HG02763 (cell line): Measurements from ENCODE around the gene PHF5A.

ENCODE experiments used
- ATAC-seq: cut with Tn5 transposase; IDR thresholded peaks from one replicate; pipeline ENCODE4 v1.9.1; 2021; ENCODE audit warnings: mild to moderate bottlenecking, moderate library complexity; ENCODE audit not compliant: unreplicated experiment

Gene PHF5A

GRCh38 chr22:41418717-41419116, 49.8 kb downstream of the PHF5A start:
- ATAC-seq, result no peak

- ATAC-seq, result no peak
These were observed 50.7 kb downstream of the PHF5A start for GRCh38 chr22:41417622-41418390.

DNA sequence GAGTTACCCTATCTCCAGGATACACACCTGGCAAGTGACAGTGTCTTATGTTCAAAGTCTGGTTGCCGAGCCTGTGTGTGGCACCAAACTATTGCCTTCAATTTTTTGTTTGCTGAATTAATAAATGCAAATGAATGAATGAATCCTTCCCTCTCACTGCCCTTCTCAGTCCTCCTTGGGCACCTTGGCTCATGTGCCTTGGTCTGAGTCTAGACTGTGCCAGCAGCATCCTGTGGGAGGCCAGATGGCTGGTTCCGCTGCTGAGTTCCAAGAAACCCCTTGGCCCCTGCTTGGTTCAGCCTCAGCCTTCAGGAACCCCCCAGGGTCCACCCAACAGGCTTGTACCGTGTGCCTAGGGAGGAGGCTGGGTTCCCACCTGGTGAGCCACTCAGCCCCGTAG, 52.9 kb downstream of the PHF5A start:
- ATAC-seq, result no peak

DNA sequence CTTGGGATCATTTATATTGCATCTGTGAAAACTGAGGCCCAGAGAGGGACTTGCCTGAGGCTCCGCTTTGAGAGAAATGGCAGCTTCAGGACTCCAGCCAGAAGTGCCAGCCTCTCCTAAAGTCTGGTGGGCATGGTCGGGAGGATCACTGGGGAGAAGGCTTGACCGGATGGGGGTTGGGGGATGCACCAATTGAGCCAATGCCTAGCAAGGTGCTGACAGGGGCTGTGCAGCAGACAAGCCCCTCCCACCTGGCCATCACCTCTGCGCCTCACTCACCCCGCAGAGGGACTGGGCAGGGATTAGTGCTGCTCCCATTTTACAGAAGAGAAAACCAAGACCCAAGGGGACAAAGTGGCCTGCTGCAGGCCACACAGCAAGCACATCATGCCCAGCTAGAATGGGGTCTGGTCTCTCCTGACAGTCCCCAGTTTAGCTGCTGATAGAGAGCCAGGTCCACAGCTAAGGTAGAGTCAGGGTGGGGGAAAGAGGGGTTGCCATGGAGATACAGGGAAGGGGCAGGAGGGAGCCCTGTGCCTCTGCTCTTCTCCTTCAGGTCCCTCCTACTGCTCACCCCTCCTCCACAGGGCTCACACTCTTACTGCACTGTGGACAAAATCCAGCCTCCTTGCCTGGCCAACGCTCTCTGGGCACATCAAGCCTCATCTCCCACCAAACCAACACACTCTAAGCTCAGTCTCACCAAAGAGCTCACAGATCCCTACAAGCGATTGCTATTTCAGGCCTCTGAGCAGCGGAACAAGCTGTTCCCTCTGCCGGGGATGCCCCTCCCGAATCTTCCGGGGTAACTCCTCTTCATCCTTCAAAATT, 57.3 kb downstream of the PHF5A start:
- ATAC-seq, result no peak

DNA sequence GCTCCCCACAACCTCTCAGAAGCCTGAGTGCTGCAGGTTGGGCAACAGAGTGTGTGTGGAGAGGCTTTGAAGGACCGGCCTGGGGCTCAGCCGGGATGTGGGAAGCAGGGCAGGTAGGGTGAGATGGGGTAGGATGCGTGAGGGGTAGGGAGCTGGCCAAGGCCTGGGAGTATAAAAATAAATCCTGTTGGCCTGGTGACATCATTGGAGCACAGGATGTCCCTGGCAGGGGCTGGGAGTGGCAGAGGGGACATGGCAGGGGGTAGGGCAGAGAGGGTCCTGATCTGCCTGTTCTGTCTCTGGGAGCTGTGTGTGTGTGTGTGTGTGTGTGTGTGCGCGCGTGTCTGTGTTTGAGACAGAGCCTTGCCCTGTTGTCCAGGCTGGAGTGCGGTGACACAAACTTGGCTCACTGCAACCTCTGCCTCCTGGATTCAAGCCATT, 58.2 kb downstream of the PHF5A start:
- no peak for ATAC-seq
